Neuronal stem cell (in vitro differentiated cells): ENCODE results near the gene CSF2.

Experiments
- DNase-seq: peaks from one replicate; pipeline ENCODE4 v3.0.0-alpha.2; 2013; ENCODE audit warnings: low spot score
- H2AFZ ChIP-seq: one replicate; pipeline ENCODE4 v1.6.1; 2013; ENCODE audit warnings: mild to moderate bottlenecking, low read length, inconsistent platforms
- H2AK5ac ChIP-seq: 2 replicates; pipeline ENCODE4 v1.6.1; 2013; ENCODE audit warnings: low read depth, mild to moderate bottlenecking, inconsistent platforms, low read length, moderate library complexity, mixed read lengths
- H2BK120ac ChIP-seq: 2 replicates; pipeline ENCODE4 v1.6.1; 2013; ENCODE audit warnings: low read depth, mild to moderate bottlenecking, inconsistent platforms, low read length, moderate library complexity, mixed read lengths
- H2BK12ac ChIP-seq: one replicate; pipeline ENCODE4 v1.6.1; 2013; ENCODE audit warnings: low read length, inconsistent platforms
- H2BK15ac ChIP-seq: 2 replicates; pipeline ENCODE4 v1.6.1; 2013; ENCODE audit warnings: mild to moderate bottlenecking, low read length, inconsistent platforms, mixed read lengths
- H2BK5ac ChIP-seq: one replicate; pipeline ENCODE4 v1.6.1; 2013; ENCODE audit warnings: inconsistent platforms, mild to moderate bottlenecking, low read length, moderate library complexity
- H3K14ac ChIP-seq: one replicate; pipeline ENCODE4 v1.6.1; 2013; ENCODE audit warnings: low read length, inconsistent platforms
- H3K18ac ChIP-seq: 2 replicates; pipeline ENCODE4 v1.6.1; 2013; ENCODE audit warnings: low read length, inconsistent platforms
- H3K23ac ChIP-seq: 2 replicates; pipeline ENCODE4 v1.6.1; 2013; ENCODE audit warnings: low read depth, mild to moderate bottlenecking, mixed read lengths, low read length, inconsistent platforms; ENCODE audit not compliant: poor library complexity
- H3K27ac ChIP-seq: replicated peaks from 3 replicates; pipeline ENCODE4 v1.5.1; 2013; ENCODE audit warnings: low read length, inconsistent platforms
- H3K27me3 ChIP-seq, 3 experiments: 2 replicates each; pipeline ENCODE4 v1.6.1; 2013; ENCODE audit warnings: low read length in 3 of 3, mild to moderate bottlenecking in 2 of 3, inconsistent platforms in 1 of 3, low read depth in 1 of 3, mixed read lengths in 1 of 3, moderate library complexity in 1 of 3; ENCODE audit not compliant: control insufficient read depth in 3 of 3, insufficient read depth in 3 of 3
- H3K36me3 ChIP-seq, 2 donors: replicated peaks in 1 of 2; 2 replicates each; pipeline ENCODE4 v1.6.1; 2013; ENCODE audit warnings: low read length in 2 of 2; ENCODE audit not compliant: control insufficient read depth in 2 of 2, insufficient read depth in 2 of 2
- H3K4ac ChIP-seq: 2 replicates; pipeline ENCODE4 v1.6.1; 2013; ENCODE audit warnings: inconsistent platforms, mild to moderate bottlenecking, low read length, moderate library complexity
- H3K4me1 ChIP-seq, 2 donors: 1 replicate in 1 of 2; 2 replicates in 1 of 2; pipeline ENCODE4 v1.6.1; 2013; ENCODE audit warnings: low read length in 2 of 2, low read depth in 1 of 2; ENCODE audit not compliant: control insufficient read depth in 2 of 2, insufficient read depth in 1 of 2
- H3K4me2 ChIP-seq: one replicate; pipeline ENCODE4 v1.6.1; 2013; ENCODE audit warnings: mild to moderate bottlenecking, low read length, inconsistent platforms; ENCODE audit not compliant: insufficient read depth, poor library complexity, severe bottlenecking
- H3K4me3 ChIP-seq, 2 donors: 2 replicates each; pipeline ENCODE4 v1.5.1; 2013; ENCODE audit warnings: low read length in 2 of 2, mild to moderate bottlenecking in 2 of 2, inconsistent platforms in 1 of 2, moderate library complexity in 1 of 2
- H3K79me1 ChIP-seq: one replicate; pipeline ENCODE4 v1.6.1; 2013; ENCODE audit warnings: low read depth, mild to moderate bottlenecking, inconsistent platforms, low read length, moderate library complexity
- H3K9ac ChIP-seq: one replicate; pipeline ENCODE4 v1.6.1; 2013; ENCODE audit warnings: mild to moderate bottlenecking, low read depth, low read length, inconsistent platforms; ENCODE audit not compliant: poor library complexity
- H3K9me3 ChIP-seq, 2 donors: replicated peaks in 1 of 2; 2 replicates each; pipeline versions ENCODE3 to v1.6.1; 2013; ENCODE audit warnings: low read length in 2 of 2, mild to moderate bottlenecking in 2 of 2, inconsistent platforms in 1 of 2, low read depth in 1 of 2, mixed read lengths in 1 of 2, moderate library complexity in 1 of 2; ENCODE audit not compliant: control insufficient read depth in 2 of 2, insufficient read depth in 1 of 2
- H4K8ac ChIP-seq: one replicate; pipeline ENCODE4 v1.6.1; 2013; ENCODE audit warnings: low read depth, mild to moderate bottlenecking, inconsistent platforms, low read length, moderate library complexity
- H4K91ac ChIP-seq: one replicate; pipeline ENCODE4 v1.6.1; 2013; ENCODE audit warnings: low read length, low read depth, mild to moderate bottlenecking, inconsistent platforms; ENCODE audit not compliant: poor library complexity
- WGBS, 2 donors: extraction: QIAGEN DNeasy Blood & Tissue Kit; methylation state at CpG; one replicate each; pipeline ENCODE4 v1.1.7; 2013; ENCODE audit warnings: missing lambda C conversion rate in 2 of 2, mixed read lengths in 1 of 2; ENCODE audit not compliant: insufficient read length in 2 of 2, insufficient replicate concordance in 1 of 2; ENCODE audit errors: extremely low coverage in 2 of 2; 5-methylcytosine and 5-hydroxymethylcytosine counted together

CSF2 gene

GRCh38 chr5:132067451-132067850 lies 6.1 kb upstream of the CSF2 start:
- Histone ChIP-seq H3K4me1 (no peaks in the 10 kb centered on the region), H2AK5ac (no peak overlapping the region), H3K27ac (no peak overlapping the region), H3K4me3 (no peak overlapping the region), H3K79me1 (no peaks in the 10 kb centered on the region), H3K9ac (no peak overlapping the region), H2BK5ac (no peak overlapping the region), H3K4me2 (no peak overlapping the region), H3K9me3 (no peaks in the 10 kb centered on the region), H3K23ac (no peak overlapping the region), H2AFZ (no peak overlapping the region), H2BK12ac (no peak overlapping the region), H3K18ac (no peak overlapping the region), H2BK15ac (no peak overlapping the region), H4K8ac (no peak overlapping the region), H3K4ac (no peak overlapping the region), H4K91ac (no peak overlapping the region), H3K36me3 (no peaks in the 10 kb centered on the region), H2BK120ac (no peak overlapping the region), H3K27me3 (no peaks in the 10 kb centered on the region), H3K14ac (no peak overlapping the region)
- no peak for DNase-seq
- whole genome bisulfite sequencing, 2 donors, result no CpG with 5 or more reads among the region's 11 CpGs

- no peak overlapping the region for H2AFZ ChIP-seq
- no peak overlapping the region for H3K23ac ChIP-seq
- H3K4ac ChIP-seq, result no peak overlapping the region
- H2AK5ac ChIP-seq, result no peak overlapping the region
- H3K27me3 ChIP-seq, result no peaks in the 10 kb centered on the region
- H3K14ac ChIP-seq, result no peak overlapping the region
- H3K18ac ChIP-seq, result no peak overlapping the region
- no peak overlapping the region for H4K8ac ChIP-seq
- H4K91ac ChIP-seq, result no peak overlapping the region
- H3K4me2 ChIP-seq, result no peak overlapping the region
- H2BK12ac ChIP-seq, result no peak overlapping the region
- H3K27ac ChIP-seq, result no peak overlapping the region
- H2BK5ac ChIP-seq, result no peak overlapping the region
- H3K79me1 ChIP-seq, result no peaks in the 10 kb centered on the region
- no peaks in the 10 kb centered on the region for H3K4me1 ChIP-seq
- no CpG with 5 or more reads among the region's 13 CpGs for WGBS, 2 donors
- no peak overlapping the region for H2BK15ac ChIP-seq
- H3K4me3 ChIP-seq, result no peak overlapping the region
- no peaks in the 10 kb centered on the region for H3K9me3 ChIP-seq
- H3K9ac ChIP-seq, result no peak overlapping the region
- H3K36me3 ChIP-seq, result no peaks in the 10 kb centered on the region
- no peak for DNase-seq
- no peak overlapping the region for H2BK120ac ChIP-seq
Observed at GRCh38 chr5:132067941-132068808, 5.4 kb upstream of the CSF2 start.

- H3K27me3 ChIP-seq, result no peaks in the 10 kb centered on the region
- H3K14ac ChIP-seq, result no peak overlapping the region
- H2BK12ac ChIP-seq, result no peak overlapping the region
- H3K4ac ChIP-seq, result no peak overlapping the region
- no peak overlapping the region for H2BK120ac ChIP-seq
- H3K9ac ChIP-seq, result no peak overlapping the region
- no peak overlapping the region for H3K4me3 ChIP-seq
- no peak for DNase-seq
- H2AK5ac ChIP-seq, result no peak overlapping the region
- H3K4me2 ChIP-seq, result no peak overlapping the region
- no peak overlapping the region for H2AFZ ChIP-seq
- H4K91ac ChIP-seq, result no peak overlapping the region
- no peaks in the 10 kb centered on the region for H3K79me1 ChIP-seq
- no peak overlapping the region for H2BK5ac ChIP-seq
- no peak overlapping the region for H4K8ac ChIP-seq
- no peak overlapping the region for H3K18ac ChIP-seq
- no CpG with 5 or more reads among the region's 10 CpGs for WGBS, 2 donors
- H2BK15ac ChIP-seq, result no peak overlapping the region
- no peak overlapping the region for H3K23ac ChIP-seq
- peaks cover 0 to under 1% of the 10 kb centered on the region in 2 donors for H3K4me1 ChIP-seq
- no peaks in the 10 kb centered on the region for H3K9me3 ChIP-seq
- no peak overlapping the region for H3K27ac ChIP-seq
- H3K36me3 ChIP-seq, result no peaks in the 10 kb centered on the region
Observed at GRCh38 chr5:132069561-132069960, 4.0 kb upstream of the CSF2 start.

- peaks cover 0 to 4% of the 10 kb centered on the region in 2 donors for H3K4me1 ChIP-seq
- no peak overlapping the region for H2BK120ac ChIP-seq
- H3K79me1 ChIP-seq, result no peaks in the 10 kb centered on the region
- no peak overlapping the region for H4K91ac ChIP-seq
- no peak overlapping the region for H2BK5ac ChIP-seq
- no peak overlapping the region for H2AK5ac ChIP-seq
- no peaks in the 10 kb centered on the region for H3K36me3 ChIP-seq
- no peak overlapping the region for H3K27ac ChIP-seq
- no peak for DNase-seq
- WGBS, 2 donors, result no CpG with 5 or more reads among the region's 3 CpGs
- no peak overlapping the region for H2BK12ac ChIP-seq
- no peak overlapping the region for H2AFZ ChIP-seq
- H2BK15ac ChIP-seq, result no peak overlapping the region
- no peak overlapping the region for H3K18ac ChIP-seq
- no peaks in the 10 kb centered on the region for H3K27me3 ChIP-seq
- H3K9me3 ChIP-seq, result no peaks in the 10 kb centered on the region
- no peak overlapping the region for H3K4me2 ChIP-seq
- H3K9ac ChIP-seq, result no peak overlapping the region
- H3K14ac ChIP-seq, result no peak overlapping the region
- H3K4me3 ChIP-seq, result no peak overlapping the region
- no peak overlapping the region for H4K8ac ChIP-seq
- H3K4ac ChIP-seq, result no peak overlapping the region
- no peak overlapping the region for H3K23ac ChIP-seq
Observed at GRCh38 chr5:132069994-132070393, 3.6 kb upstream of the CSF2 start.
